GM13976 (cell line): ENCODE data around the gene SPATC1L.

Source experiments
- DNase-seq: peaks from one replicate; pipeline ENCODE4 v3.0.0; 2012; ENCODE audit warnings: low spot score
- CTCF ChIP-seq: IDR thresholded peaks from 2 replicates; pipeline ENCODE4 v1.5.1; 2012; ENCODE audit warnings: borderline replicate concordance, mild to moderate bottlenecking; ENCODE audit not compliant: insufficient read depth; ENCODE audit errors: extremely low read depth, missing control alignments, control extremely low read depth
- in situ Hi-C: fragments of 300-500 bp; cut with MboI; formaldehyde crosslinking; loops from one replicate; pipeline ENCODE4 v1.12.0; 2022; ENCODE audit warnings: low sequenced_read_pairs, mixed read lengths, inconsistent platforms; ENCODE audit not compliant: unreplicated experiment

The SPATC1L gene

GRCh38 chr21:46137908-46138307 lies 46.4 kb downstream of the SPATC1L start:
- no peak for DNase-seq
- no peak for TF ChIP-seq CTCF
- in situ Hi-C loops, result no loop called here

- no peak for TF ChIP-seq CTCF
- in situ Hi-C loops, result no loop called here
- no peak for DNase-seq
Observed at GRCh38 chr21:46136739-46137349, 47.4 kb downstream of the SPATC1L start.

GRCh38 chr21:46135782-46136395 lies 48.4 kb downstream of the SPATC1L start:
- TF ChIP-seq CTCF, result no peak
- no peak for DNase-seq
- in situ Hi-C loops, result no loop called here

GRCh38 chr21:46131838-46132651 lies 52.2 kb downstream of the SPATC1L start:
- DNase-seq, result no peak
- in situ Hi-C loops, result no loop called here
- no peak for TF ChIP-seq CTCF

- DNase-seq, result no peak
- in situ Hi-C loops, result no loop called here
- TF ChIP-seq CTCF, result no peak
Observed at GRCh38 chr21:46131588-46131837, 52.7 kb downstream of the SPATC1L start.

- no peak for DNase-seq
- in situ Hi-C loops, result no loop called here
- TF ChIP-seq CTCF, result no peak
Observed at GRCh38 chr21:46130831-46131587, 53.2 kb downstream of the SPATC1L start.
